Measurements from ENCODE around the gene DVL2.

Gene DVL2

DNA sequence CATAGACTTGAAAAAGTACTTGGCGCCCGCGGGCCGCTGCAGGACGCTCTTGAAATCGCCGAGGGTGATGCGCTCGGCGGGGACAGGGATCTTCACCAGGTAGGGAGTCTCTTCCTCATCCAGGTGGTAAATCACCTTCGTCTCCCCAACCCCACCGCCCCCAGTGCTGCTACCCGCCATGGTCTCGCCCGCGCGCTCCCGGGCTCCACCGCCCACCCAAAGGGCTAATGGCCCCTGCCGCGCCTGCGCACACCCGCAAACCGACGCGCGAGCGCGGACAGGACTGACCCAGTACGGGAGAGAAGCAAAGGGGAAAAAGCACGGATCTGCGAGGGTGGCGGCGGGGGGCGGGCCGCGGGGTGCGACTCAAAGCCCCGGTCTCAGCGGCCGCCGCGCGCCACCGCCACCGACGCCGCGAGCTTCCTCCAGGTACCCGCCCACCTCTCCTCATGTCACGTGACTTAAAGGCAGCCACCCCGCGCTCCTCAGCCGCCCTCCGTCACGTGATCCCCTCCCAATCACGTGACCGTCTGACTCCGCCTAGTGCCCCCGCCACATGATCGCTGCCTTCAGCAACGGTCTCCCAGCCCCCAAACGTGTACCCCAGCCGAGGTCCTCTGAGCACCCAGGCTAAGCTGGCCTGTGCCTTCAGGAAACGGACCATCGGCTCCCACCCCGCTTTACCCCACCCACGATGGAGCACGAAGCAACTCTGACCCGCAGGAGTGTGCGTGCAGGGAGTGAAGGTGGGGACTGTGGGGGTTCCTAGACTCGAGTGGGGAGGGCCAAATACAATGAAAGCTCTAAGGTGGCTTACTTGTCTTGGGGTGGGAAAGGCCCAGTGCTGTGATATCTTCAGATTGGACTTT lies at the start of gene DVL2:
TSS of gene DVL2 (minus strand) at position 435 of the 869 bp plus-strand sequence. CDS start at position 180, 255 bp downstream.
- TF ChIP-seq ZNF565 (CRISPR knock-in tag; conservative IDR thresholded peaks at IDR 0.05; ENCODE audit: low read depth) (peak; percentile 68; the same call in 1 of the 2 replicates), TOX (CRISPR knock-in tag; IDR thresholded peaks at IDR 0.05; ENCODE audit: borderline replicate concordance) (peak; percentile 53), CSDC2 (CRISPR knock-in tag; IDR thresholded peaks at IDR 0.05) (peak; percentile 81), POU6F1 (CRISPR knock-in tag; IDR thresholded peaks at IDR 0.05; ENCODE audit: borderline replicate concordance, low read depth) (no peak), PPARA (CRISPR knock-in tag; IDR thresholded peaks at IDR 0.05; ENCODE audit: borderline replicate concordance) (no peak), RARB (CRISPR knock-in tag; IDR thresholded peaks at IDR 0.05) (peak; percentile 59; the same call in 1 of the 2 replicates), ZFP3 (CRISPR knock-in tag; IDR thresholded peaks at IDR 0.05) (peak; percentile 77; the same call in 1 of the 2 replicates), TCF4 (CRISPR knock-in tag; IDR thresholded peaks at IDR 0.05; ENCODE audit: borderline replicate concordance) (no peak), SNAI2 (CRISPR knock-in tag; IDR thresholded peaks at IDR 0.05) (peak; percentile 95; the same call in 1 of the 2 replicates), ZFP30 (CRISPR knock-in tag; IDR thresholded peaks at IDR 0.05) (no peak), ZC3H10 (CRISPR knock-in tag; IDR thresholded peaks at IDR 0.05) (peak; percentile 38; the same call in 1 of the 2 replicates), ZNF70 (CRISPR knock-in tag; IDR thresholded peaks at IDR 0.05) (peak; percentile 47; the same call in 1 of the 2 replicates), GLIS3 (CRISPR knock-in tag; IDR thresholded peaks at IDR 0.05) (peak; percentile 82), TSHZ2 (CRISPR knock-in tag; IDR thresholded peaks at IDR 0.05) (peak; percentile 69; the same call in 1 of the 2 replicates), OSR1 (CRISPR knock-in tag; IDR thresholded peaks at IDR 0.05) (no peak), ESRRG (CRISPR knock-in tag; IDR thresholded peaks at IDR 0.05) (peak; percentile 91; the same call in 1 of the 2 replicates), ZNF8 (CRISPR knock-in tag; IDR thresholded peaks at IDR 0.05) (0 out of 2 replicates have a peak, but pooled peaks have one; percentile 23), ARNTL (CRISPR knock-in tag; IDR thresholded peaks at IDR 0.05; ENCODE audit: borderline replicate concordance, low read depth) (peak; percentile 86; the same call in 1 of the 2 replicates), CSRNP3 (CRISPR knock-in tag; IDR thresholded peaks at IDR 0.05) (no peak), BACH2 (CRISPR knock-in tag; IDR thresholded peaks at IDR 0.05; ENCODE audit: borderline replicate concordance) (no peak), ISL1 (CRISPR knock-in tag; IDR thresholded peaks at IDR 0.05) (no peak)
- TF ChIP-seq, protein P1, sequence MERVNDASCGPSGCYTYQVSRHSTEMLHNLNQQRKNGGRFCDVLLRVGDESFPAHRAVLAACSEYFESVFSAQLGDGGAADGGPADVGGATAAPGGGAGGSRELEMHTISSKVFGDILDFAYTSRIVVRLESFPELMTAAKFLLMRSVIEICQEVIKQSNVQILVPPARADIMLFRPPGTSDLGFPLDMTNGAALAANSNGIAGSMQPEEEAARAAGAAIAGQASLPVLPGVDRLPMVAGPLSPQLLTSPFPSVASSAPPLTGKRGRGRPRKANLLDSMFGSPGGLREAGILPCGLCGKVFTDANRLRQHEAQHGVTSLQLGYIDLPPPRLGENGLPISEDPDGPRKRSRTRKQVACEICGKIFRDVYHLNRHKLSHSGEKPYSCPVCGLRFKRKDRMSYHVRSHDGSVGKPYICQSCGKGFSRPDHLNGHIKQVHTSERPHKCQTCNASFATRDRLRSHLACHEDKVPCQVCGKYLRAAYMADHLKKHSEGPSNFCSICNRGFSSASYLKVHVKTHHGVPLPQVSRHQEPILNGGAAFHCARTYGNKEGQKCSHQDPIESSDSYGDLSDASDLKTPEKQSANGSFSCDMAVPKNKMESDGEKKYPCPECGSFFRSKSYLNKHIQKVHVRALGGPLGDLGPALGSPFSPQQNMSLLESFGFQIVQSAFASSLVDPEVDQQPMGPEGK (CRISPR knock-in tag; IDR thresholded peaks at IDR 0.05; ENCODE audit: borderline replicate concordance): peak; percentile 65
- TF ChIP-seq, protein P2, sequence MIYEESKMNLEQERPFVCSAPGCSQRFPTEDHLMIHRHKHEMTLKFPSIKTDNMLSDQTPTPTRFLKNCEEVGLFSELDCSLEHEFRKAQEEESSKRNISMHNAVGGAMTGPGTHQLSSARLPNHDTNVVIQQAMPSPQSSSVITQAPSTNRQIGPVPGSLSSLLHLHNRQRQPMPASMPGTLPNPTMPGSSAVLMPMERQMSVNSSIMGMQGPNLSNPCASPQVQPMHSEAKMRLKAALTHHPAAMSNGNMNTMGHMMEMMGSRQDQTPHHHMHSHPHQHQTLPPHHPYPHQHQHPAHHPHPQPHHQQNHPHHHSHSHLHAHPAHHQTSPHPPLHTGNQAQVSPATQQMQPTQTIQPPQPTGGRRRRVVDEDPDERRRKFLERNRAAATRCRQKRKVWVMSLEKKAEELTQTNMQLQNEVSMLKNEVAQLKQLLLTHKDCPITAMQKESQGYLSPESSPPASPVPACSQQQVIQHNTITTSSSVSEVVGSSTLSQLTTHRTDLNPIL (CRISPR knock-in tag; IDR thresholded peaks at IDR 0.05; ENCODE audit: low read depth): no peak
- ATAC-seq: peak; percentile 68
